BLaER1 treated with 17β-estradiol and CSF1 and Interleukin-3, amounts not matched to agents 10 nM and 100 nM (cell line): ENCODE data around the gene RALGAPA2.

Source experiments
- H3K27ac ChIP-seq, 11 experiments: shearing (Covaris generic); formaldehyde crosslinking; 2 replicates each; pipeline ENCODE4 v1.8.1; 2022
- H3K27me3 ChIP-seq, 11 experiments: shearing (Covaris generic); formaldehyde crosslinking; 2 replicates each; pipeline ENCODE4 v1.8.1; 2022
- H3K36me3 ChIP-seq, 11 experiments: shearing (Covaris generic); formaldehyde crosslinking; 2 replicates each; pipeline ENCODE4 v1.8.1; 2022
- H3K4me1 ChIP-seq, 10 experiments: shearing (Covaris generic); formaldehyde crosslinking; 2 replicates each; pipeline ENCODE4 v1.8.1; 2022
- H3K4me2 ChIP-seq, 11 experiments: shearing (Covaris generic); formaldehyde crosslinking; 2 replicates each; pipeline ENCODE4 v1.8.1; 2022
- H3K4me3 ChIP-seq, 10 experiments: shearing (Covaris generic); formaldehyde crosslinking; 2 replicates each; pipeline ENCODE4 v1.8.1; 2022
- H3K9ac ChIP-seq, 11 experiments: shearing (Covaris generic); formaldehyde crosslinking; 2 replicates each; pipeline ENCODE4 v1.8.1; 2022
- H3K9me3 ChIP-seq, 11 experiments: shearing (Covaris generic); formaldehyde crosslinking; replicated peaks in 1 of 11; 2 replicates each; pipeline ENCODE4 v1.8.1; 2022
- H4K20me1 ChIP-seq, 11 experiments: shearing (Covaris generic); formaldehyde crosslinking; 2 replicates each; pipeline ENCODE4 v1.8.1; 2022
- Cebpa-rat ChIP-seq, 11 experiments: shearing (Covaris generic); IDR thresholded peaks; 2 replicates each; pipeline ENCODE4 v1.8.1; 2022

RALGAPA2 gene

DNA sequence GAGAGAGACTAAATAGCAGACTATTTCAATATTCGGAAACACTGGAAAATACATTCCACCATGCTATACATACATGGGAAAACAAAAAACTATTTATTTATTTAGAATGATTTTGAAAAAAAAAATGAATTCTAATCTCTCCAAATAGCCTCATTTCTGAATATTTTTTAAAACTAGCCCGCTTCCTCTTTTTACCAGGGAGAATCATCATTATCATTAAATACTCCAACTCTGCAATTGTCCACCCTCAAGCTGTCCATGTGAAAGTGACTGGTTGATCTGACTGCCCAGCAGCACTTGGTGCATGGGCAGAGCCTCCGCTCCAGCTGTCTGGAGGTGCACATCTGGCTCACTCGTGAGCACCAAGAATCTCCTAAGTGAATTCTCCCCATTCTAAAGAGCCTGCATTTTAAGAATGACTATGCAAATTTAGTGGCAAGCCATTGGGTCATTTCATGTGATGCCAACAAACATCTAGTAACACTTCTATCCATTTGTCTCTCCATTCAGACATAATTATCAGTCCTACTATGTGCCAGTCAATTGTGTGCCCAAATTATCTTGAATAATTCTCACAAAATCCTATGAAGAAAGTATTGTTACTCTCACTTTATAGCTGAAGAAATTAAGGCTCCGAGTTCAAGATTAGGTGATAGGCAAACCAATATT, 279.7 kb downstream of the RALGAPA2 start:
- Histone ChIP-seq H4K20me1 (no peaks in the 10 kb centered on the region; a peak in 2 of 22 replicates), H3K9ac (no peak overlapping the region), H3K4me2 (no peak overlapping the region), H3K36me3 (peaks cover 0 to 15% (median 4%) of the 10 kb centered on the region in 11 experiments; a peak in 8 of 22 replicates), H3K27me3 (no peaks in the 10 kb centered on the region), H3K9me3 (no peaks in the 10 kb centered on the region), H3K27ac (no peak overlapping the region), H3K4me3 (no peak overlapping the region), H3K4me1 (no peaks in the 10 kb centered on the region)
- no peak for TF ChIP-seq Cebpa-rat (IDR thresholded peaks at IDR 0.05)

DNA sequence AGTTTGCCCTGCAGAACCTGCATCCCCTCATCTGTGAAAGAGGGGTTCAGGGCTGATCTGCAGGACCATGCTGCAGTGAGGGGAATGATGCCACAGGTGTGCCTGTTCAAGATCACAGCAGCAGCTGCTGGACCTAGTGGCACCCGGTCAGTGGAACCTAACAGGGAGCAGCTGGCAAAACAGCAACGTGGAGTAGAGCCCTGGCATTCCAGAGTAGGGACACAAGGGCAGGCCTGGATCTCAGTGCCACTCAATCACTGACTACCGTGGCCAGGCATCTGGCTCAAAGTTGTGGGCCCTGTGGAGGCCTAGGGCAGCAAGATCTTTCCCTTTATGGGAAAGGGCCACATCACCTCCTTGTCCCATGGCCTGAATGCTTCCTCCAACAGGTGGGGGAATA, 282.4 kb downstream of the RALGAPA2 start:
- Histone ChIP-seq H3K27me3 (no peaks in the 10 kb centered on the region), H3K4me1 (no peaks in the 10 kb centered on the region), H3K4me3 (no peak overlapping the region), H4K20me1 (no peaks in the 10 kb centered on the region; a peak in 2 of 22 replicates), H3K27ac (no peak overlapping the region), H3K9me3 (no peaks in the 10 kb centered on the region), H3K36me3 (peaks cover 0 to 4% (median 0%) of the 10 kb centered on the region in 11 experiments; a peak in 4 of 22 replicates), H3K4me2 (no peak overlapping the region), H3K9ac (no peak overlapping the region)
- no peak for TF ChIP-seq Cebpa-rat (IDR thresholded peaks at IDR 0.05)

GRCh38 chr20:20428067-20428466, 284.4 kb downstream of the RALGAPA2 start:
- Histone ChIP-seq H3K4me1 (no peaks in the 10 kb centered on the region), H3K9me3 (no peaks in the 10 kb centered on the region), H3K4me2 (no peak overlapping the region), H3K36me3 (peaks cover 0 to 4% (median 0%) of the 10 kb centered on the region in 11 experiments; a peak in 2 of 22 replicates), H3K4me3 (no peak overlapping the region), H3K27me3 (no peaks in the 10 kb centered on the region), H4K20me1 (no peaks in the 10 kb centered on the region; a peak in 2 of 22 replicates), H3K27ac (no peak overlapping the region), H3K9ac (no peak overlapping the region)
- no peak for TF ChIP-seq Cebpa-rat (IDR thresholded peaks at IDR 0.05)

DNA sequence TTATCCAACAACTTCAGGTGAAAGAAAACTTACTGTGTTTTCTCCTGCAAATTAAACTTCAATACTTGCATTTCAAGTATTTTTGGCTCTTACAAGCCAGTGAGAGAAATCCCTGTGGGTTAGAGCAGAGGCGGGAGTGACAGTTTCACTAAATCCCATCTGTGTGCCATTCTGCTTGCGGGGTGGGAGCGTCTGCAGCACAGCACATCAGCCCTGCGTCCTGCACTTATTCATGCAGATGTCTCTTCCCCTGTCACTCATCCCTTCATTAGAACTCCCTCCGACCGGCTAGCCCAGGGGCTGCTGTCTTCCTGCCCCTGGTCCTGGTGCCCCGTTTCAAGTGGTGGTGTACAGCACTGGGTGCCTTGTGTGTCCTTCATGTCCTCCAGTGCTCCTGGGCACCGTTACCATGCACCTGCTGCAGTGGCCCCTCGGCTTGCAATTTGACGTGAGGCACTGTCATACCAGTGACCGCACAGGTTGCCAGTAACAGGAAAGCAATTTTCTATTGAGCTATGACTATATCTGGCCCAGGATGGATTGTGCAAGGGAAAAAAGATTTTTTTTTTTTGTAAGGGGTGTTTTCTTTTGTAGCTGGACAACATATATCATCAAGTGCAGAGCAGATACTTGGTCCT, 285.1 kb downstream of the RALGAPA2 start:
- Histone ChIP-seq H3K4me1 (no peaks in the 10 kb centered on the region), H3K9ac (no peak overlapping the region), H3K9me3 (no peaks in the 10 kb centered on the region), H3K27me3 (no peaks in the 10 kb centered on the region), H3K36me3 (peaks cover 0 to 5% (median 0%) of the 10 kb centered on the region in 11 experiments; a peak in 4 of 22 replicates), H3K4me3 (no peak overlapping the region), H3K4me2 (no peak overlapping the region), H4K20me1 (no peaks in the 10 kb centered on the region; a peak in 2 of 22 replicates), H3K27ac (no peak overlapping the region)
- no peak for TF ChIP-seq Cebpa-rat (IDR thresholded peaks at IDR 0.05)

- no peaks in the 10 kb centered on the region; a peak in 2 of 22 replicates for H4K20me1 ChIP-seq
- H3K36me3 ChIP-seq: peaks cover 0 to 7% (median 0%) of the 10 kb centered on the region in 11 experiments; a peak in 4 of 22 replicates
- H3K9me3 ChIP-seq: no peaks in the 10 kb centered on the region
- no peak overlapping the region for H3K4me2 ChIP-seq
- no peaks in the 10 kb centered on the region for H3K4me1 ChIP-seq
- H3K9ac ChIP-seq: no peak overlapping the region
- no peak for TF ChIP-seq Cebpa-rat (IDR thresholded peaks at IDR 0.05)
- no peak overlapping the region for H3K4me3 ChIP-seq
- H3K27ac ChIP-seq: no peak overlapping the region
- no peaks in the 10 kb centered on the region for H3K27me3 ChIP-seq
These were observed 285.9 kb downstream of the RALGAPA2 start for GRCh38 chr20:20426655-20426907.

- H3K27me3 ChIP-seq: no peaks in the 10 kb centered on the region
- H3K4me3 ChIP-seq: no peak overlapping the region
- no peak overlapping the region for H3K9ac ChIP-seq
- H3K27ac ChIP-seq: no peak overlapping the region
- no peaks in the 10 kb centered on the region for H3K9me3 ChIP-seq
- no peaks in the 10 kb centered on the region; a peak in 2 of 22 replicates for H4K20me1 ChIP-seq
- H3K4me2 ChIP-seq: no peak overlapping the region
- H3K36me3 ChIP-seq: peaks cover 0 to 5% (median 0%) of the 10 kb centered on the region in 11 experiments; a peak in 4 of 22 replicates
- TF ChIP-seq Cebpa-rat (IDR thresholded peaks at IDR 0.05): no peak
- no peaks in the 10 kb centered on the region for H3K4me1 ChIP-seq
These were observed 286.4 kb downstream of the RALGAPA2 start for GRCh38 chr20:20425823-20426654.

DNA sequence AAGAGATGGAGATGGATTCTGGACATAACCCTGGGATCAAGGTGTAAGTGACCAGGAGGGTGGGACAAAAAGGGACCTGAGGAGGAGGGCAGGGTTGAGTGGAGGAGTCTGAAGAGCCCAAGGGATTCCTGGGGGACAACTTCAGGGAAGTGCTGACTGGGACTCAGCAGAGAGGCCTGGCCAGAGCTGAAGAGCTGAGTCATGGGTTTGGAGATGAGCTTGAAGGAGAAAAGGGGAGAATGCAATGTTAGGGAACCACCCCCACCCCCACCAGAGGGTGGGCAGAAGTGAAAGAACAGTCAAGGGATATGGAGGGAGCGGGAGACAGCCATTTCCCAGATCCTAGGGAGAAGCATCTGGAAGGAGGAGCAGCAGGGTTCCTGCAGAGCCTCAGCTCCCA, 289.3 kb downstream of the RALGAPA2 start:
- Histone ChIP-seq H4K20me1 (no peaks in the 10 kb centered on the region), H3K9me3 (no peaks in the 10 kb centered on the region), H3K27ac (no peak overlapping the region), H3K4me3 (no peak overlapping the region), H3K4me2 (no peak overlapping the region), H3K27me3 (no peaks in the 10 kb centered on the region), H3K36me3 (peaks cover 0 to 9% (median 4%) of the 10 kb centered on the region in 11 experiments; a peak in 6 of 22 replicates), H3K9ac (no peak overlapping the region), H3K4me1 (no peaks in the 10 kb centered on the region)
- no peak for TF ChIP-seq Cebpa-rat (IDR thresholded peaks at IDR 0.05)

- Histone ChIP-seq H3K4me1 (0 out of 20 replicates have a peak, but pooled peaks cover 0 to 2% (median 0%) of the 10 kb centered on the region in 10 experiments), H3K36me3 (peaks cover 0 to 15% (median 4%) of the 10 kb centered on the region in 11 experiments; a peak in 6 of 22 replicates), H3K9me3 (no peaks in the 10 kb centered on the region), H3K27me3 (no peaks in the 10 kb centered on the region), H4K20me1 (peaks cover 0 to 6% (median 0%) of the 10 kb centered on the region in 11 experiments; a peak in 1 of 22 replicates), H3K4me2 (no peak overlapping the region), H3K27ac (no peak overlapping the region), H3K4me3 (no peak overlapping the region), H3K9ac (no peak overlapping the region)
- no peak for TF ChIP-seq Cebpa-rat (IDR thresholded peaks at IDR 0.05)
These were observed 294.4 kb downstream of the RALGAPA2 start for GRCh38 chr20:20417876-20418676.
